Endothelial cell of umbilical vein (primary cell): Measurements from ENCODE around the gene POLD3.

Experiments used
- CTCF ChIP-seq, 2 donors: IDR thresholded peaks; 1 replicate in 1 of 2; 2 replicates in 1 of 2; pipeline ENCODE4 v1.5.1; 2011; ENCODE audit warnings: low read length in 2 of 2, mild to moderate bottlenecking in 2 of 2, moderate library complexity in 2 of 2, control low read depth in 1 of 2, inconsistent platforms in 1 of 2, low read depth in 1 of 2; ENCODE audit not compliant: insufficient read depth in 1 of 2; ENCODE audit errors: extremely low read depth in 1 of 2
- EZH2 ChIP-seq: IDR thresholded peaks from 2 replicates; pipeline ENCODE4 v1.6.1; 2012; ENCODE audit warnings: borderline replicate concordance, low read depth, mild to moderate bottlenecking, moderate library complexity, low read length, inconsistent platforms; ENCODE audit not compliant: severe bottlenecking
- MYC ChIP-seq: IDR thresholded peaks from one replicate; pipeline ENCODE4 v1.6.1; 2011; ENCODE audit warnings: mild to moderate bottlenecking, low read depth, low read length
- POLR2A ChIP-seq: IDR thresholded peaks from 2 replicates; pipeline ENCODE4 v1.6.1; 2012; ENCODE audit warnings: low read depth, mild to moderate bottlenecking, control low read depth, low read length
- POLR2AphosphoS5 ChIP-seq: IDR thresholded peaks from 2 replicates; pipeline ENCODE4 v1.6.1; 2012; ENCODE audit warnings: low read depth, mild to moderate bottlenecking, control low read depth, low read length, moderate library complexity; ENCODE audit not compliant: insufficient read depth
- TF ChIP-seq, protein P1 (sequence below): IDR thresholded peaks from 2 replicates; pipeline ENCODE4 v1.6.1; 2011; ENCODE audit not compliant: insufficient read depth, insufficient read length

- TF ChIP-seq POLR2A (no peak), CTCF (IDR thresholded peaks at IDR 0.05; ENCODE audit: extremely low read depth in 1 of 2, insufficient read depth in 1 of 2, low read depth in 1 of 2, low read length in 2 of 2) (no peak), EZH2 (no peak), POLR2AphosphoS5 (no peak), MYC (no peak)
- TF ChIP-seq, protein P1, sequence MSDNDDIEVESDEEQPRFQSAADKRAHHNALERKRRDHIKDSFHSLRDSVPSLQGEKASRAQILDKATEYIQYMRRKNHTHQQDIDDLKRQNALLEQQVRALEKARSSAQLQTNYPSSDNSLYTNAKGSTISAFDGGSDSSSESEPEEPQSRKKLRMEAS = no peak
Observed at GRCh38 chr11:74678591-74679512, 86.5 kb downstream of the POLD3 start.
